Rectal smooth muscle tissue (tissue), 1 donor: ENCODE results near the gene MYOG.

Experiments used
- H3K27ac ChIP-seq: one replicate; pipeline ENCODE4 v1.7.0; 2013; ENCODE audit warnings: low read depth, low read length, inconsistent platforms
- H3K27me3 ChIP-seq: one replicate; pipeline ENCODE4 v1.7.0; 2013; ENCODE audit warnings: low read length; ENCODE audit not compliant: control insufficient read depth, insufficient read depth
- H3K36me3 ChIP-seq: one replicate; pipeline ENCODE4 v1.7.0; 2013; ENCODE audit warnings: low read length; ENCODE audit not compliant: control insufficient read depth, insufficient read depth
- H3K4me1 ChIP-seq: one replicate; pipeline ENCODE4 v1.7.0; 2013; ENCODE audit warnings: low read length; ENCODE audit not compliant: control insufficient read depth, insufficient read depth
- H3K4me3 ChIP-seq: one replicate; pipeline ENCODE4 v1.7.0; 2013; ENCODE audit warnings: low read length
- H3K9ac ChIP-seq: one replicate; pipeline ENCODE4 v1.7.0; 2013; ENCODE audit warnings: low read length

The MYOG gene

DNA sequence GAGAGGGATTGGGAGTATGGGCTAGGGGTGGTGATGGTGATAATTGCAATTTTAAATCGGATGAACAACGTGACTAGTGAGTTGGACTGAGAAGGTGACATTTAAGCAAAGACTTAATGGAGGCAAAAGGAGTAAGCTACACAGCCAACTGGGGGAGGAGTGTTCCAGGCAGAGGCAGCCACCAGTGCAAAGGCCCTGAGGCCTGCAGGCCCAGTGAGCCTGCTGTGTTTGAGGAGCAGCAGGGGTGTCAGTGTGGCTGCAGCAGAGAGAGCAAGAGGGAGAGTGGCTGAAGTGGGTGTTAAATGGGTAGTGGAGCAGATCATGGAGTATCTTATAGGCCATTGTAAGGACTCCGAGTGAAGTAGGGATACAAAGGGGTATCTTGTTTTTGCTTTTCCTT, 18.8 kb downstream of the MYOG start:
- Histone ChIP-seq H3K4me3 (no peak overlapping the region), H3K36me3 (no peaks in the 10 kb centered on the region), H3K27ac (no peak overlapping the region), H3K4me1 (peaks cover 20% of the 10 kb centered on the region), H3K9ac (no peak overlapping the region), H3K27me3 (peaks cover 2% of the 10 kb centered on the region)

DNA sequence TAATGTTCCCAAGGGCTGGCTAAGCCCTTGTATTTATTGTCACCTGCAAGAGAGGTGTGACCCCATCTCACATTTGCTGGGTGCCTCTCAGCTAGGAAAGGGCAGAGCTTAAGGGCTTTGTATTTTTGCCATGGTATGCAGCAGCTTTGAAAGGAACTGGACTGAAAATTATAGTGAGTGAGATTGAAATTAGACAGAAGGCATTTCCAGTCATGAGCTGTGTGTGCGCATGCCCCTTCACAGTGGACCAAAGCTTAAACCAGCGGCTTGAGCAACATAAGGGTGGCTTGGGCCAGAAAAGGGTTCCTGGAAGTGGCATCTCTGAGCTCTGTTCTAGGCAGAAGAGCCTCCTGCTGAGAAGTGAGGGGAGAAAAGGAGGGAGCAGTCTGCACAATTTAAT, 19.8 kb downstream of the MYOG start:
- H3K27ac ChIP-seq = no peak overlapping the region
- H3K4me3 ChIP-seq = no peak overlapping the region
- H3K36me3 ChIP-seq = no peaks in the 10 kb centered on the region
- no peak overlapping the region for H3K9ac ChIP-seq
- peaks cover 20% of the 10 kb centered on the region for H3K4me1 ChIP-seq
- H3K27me3 ChIP-seq = peaks cover 2% of the 10 kb centered on the region

DNA sequence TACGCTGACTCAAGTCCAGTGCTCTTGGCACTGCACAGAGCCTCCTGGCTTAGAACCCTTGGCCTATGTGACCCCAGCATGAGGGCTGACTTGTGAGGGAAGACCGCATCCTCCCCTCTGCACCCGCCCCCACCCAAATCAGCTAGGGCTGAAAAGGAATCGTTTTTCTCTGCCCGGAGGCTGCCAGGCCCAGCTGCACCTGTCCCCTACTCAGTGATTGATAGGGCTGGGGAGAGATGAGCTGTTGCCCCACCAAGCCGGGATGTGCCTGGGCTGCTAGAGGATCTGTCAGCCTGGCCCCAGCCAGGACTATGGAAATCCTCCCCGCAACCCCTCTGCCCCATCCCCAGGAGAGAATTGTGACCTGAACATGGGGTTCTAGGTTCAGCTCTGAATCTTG, 20.6 kb downstream of the MYOG start:
- Histone ChIP-seq H3K4me3 (no peak overlapping the region), H3K27ac (no peak overlapping the region), H3K9ac (no peak overlapping the region), H3K4me1 (peaks cover 20% of the 10 kb centered on the region), H3K36me3 (no peaks in the 10 kb centered on the region), H3K27me3 (peaks cover 2% of the 10 kb centered on the region)

DNA sequence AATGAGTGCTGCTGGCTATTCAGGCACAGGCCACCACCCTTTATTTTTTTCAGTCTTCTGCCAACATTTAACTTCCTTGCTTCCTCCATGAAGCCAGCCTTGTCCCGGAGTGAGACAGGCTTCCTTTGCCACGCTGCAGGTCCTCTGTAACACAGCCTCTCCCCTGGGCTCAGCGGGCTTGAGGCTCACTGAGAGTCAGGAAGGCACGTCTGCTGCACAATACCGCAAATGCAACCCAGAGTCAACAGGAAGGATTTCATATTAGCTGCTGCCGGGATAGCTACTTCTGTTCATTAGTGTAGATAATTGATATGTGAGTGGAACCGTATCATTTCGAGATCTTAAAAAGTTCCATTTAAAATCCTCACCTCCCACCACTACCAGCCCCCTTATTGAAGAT, 22.5 kb downstream of the MYOG start:
- no peaks in the 10 kb centered on the region for H3K36me3 ChIP-seq
- peaks cover 3% of the 10 kb centered on the region for H3K4me1 ChIP-seq

DNA sequence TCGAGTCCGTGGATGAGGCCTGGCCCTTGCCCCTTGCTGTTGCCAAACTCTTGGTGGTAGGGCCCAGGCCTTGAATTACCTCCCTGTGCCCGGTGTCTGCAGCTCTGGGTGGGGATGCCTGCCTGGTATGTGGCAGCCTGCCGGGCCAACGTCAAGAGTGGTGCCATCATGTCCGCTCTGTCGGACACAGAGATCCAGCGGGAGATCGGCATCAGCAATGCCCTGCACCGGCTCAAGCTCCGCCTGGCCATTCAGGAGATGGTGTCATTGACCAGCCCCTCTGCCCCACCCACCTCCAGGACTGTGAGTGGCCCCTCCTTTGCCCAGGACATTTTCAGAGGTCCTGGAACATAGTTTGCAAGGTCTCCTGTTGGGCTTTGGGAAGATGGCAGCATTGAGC, 25.7 kb downstream of the MYOG start:
- H3K27me3 ChIP-seq = peaks cover 2% of the 10 kb centered on the region
- H3K4me1 ChIP-seq = no peaks in the 10 kb centered on the region
- H3K36me3 ChIP-seq = no peaks in the 10 kb centered on the region
- no peak overlapping the region for H3K9ac ChIP-seq
- no peak overlapping the region for H3K27ac ChIP-seq
- H3K4me3 ChIP-seq = no peak overlapping the region

More for the DNA sequence above, 22.5 kb downstream of the MYOG start:
- Histone ChIP-seq H3K9ac (no peak overlapping the region), H3K4me3 (no peak overlapping the region), H3K27me3 (peaks cover 2% of the 10 kb centered on the region), H3K27ac (no peak overlapping the region)

DNA sequence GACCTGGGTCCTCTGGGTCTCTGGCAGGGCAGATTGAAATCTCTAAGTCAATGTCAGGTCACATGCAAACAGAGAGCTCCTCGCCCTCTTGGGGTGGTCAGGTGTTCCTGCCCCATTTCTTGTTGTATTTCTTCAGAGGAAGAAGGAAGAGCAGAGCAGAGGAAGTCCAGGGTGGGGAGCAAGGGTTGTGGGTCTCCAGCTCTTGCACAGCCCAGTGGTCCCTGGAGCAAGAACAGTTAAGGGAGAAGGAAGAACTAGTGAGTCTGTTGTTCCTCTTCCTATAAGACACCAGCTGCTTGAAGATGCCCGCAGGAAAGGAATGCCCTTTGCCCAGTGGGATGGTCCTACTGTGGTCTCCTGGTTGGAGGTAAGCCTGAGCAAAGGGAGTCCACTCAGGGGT, 26.3 kb downstream of the MYOG start:
- Histone ChIP-seq H3K27ac (no peak overlapping the region), H3K4me1 (no peaks in the 10 kb centered on the region), H3K9ac (no peak overlapping the region), H3K27me3 (no peaks in the 10 kb centered on the region), H3K36me3 (no peaks in the 10 kb centered on the region), H3K4me3 (no peak overlapping the region)

DNA sequence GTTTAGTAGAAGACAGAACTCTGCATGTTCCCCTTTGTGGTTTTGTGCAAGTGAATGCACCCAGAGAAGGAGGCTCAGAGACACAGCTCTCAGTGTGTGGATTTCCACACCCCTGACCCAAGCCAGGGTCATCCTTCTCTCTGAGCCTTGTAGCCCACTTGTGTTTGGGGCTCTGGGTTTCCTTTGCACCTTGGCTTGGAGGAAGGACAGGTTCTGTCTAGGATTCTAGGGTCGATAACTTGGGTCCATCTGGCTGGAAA, 27.2 kb downstream of the MYOG start:
- Histone ChIP-seq H3K36me3 (no peaks in the 10 kb centered on the region), H3K9ac (no peak overlapping the region), H3K27ac (no peak overlapping the region), H3K27me3 (no peaks in the 10 kb centered on the region), H3K4me1 (no peaks in the 10 kb centered on the region), H3K4me3 (no peak overlapping the region)

DNA sequence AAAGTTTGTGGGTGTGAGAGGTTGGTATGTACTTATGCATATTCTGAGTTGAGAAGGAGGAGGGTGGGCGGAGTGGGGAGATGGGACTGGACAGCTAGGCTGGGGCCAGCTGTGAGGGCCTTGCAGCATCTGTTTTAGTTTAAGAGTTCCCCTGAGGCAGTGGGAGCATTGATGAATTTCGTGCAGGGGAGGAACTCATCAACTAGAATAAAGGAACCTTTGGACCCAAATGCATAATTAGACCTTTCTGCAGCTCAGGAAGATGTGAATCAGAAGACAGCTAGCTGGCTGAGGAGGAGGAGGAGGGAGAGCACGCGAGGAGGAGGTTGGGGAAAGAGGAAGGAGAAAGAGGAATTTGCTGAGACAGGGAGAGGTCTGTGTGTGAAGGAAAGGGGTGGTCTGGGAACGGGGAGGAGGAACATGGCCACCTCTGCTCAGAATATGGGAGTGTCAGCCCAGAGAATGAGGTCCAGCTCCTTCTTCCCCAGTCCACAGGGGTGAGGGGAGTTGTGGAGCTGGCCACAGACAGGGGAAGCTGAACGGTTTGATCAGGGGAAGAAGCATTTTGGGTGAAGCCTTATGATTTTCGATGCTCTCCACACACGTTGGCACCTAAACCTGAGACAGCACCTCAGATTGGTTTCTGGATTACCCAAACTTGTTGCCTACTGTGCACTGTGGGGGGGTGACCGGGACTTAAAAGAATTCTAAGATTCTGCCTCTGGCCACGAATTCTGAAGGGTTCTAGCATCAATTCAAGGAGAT, 27.7 kb downstream of the MYOG start:
- Histone ChIP-seq H3K36me3 (no peaks in the 10 kb centered on the region), H3K4me3 (no peak overlapping the region), H3K27me3 (no peaks in the 10 kb centered on the region), H3K27ac (no peak overlapping the region), H3K9ac (no peak overlapping the region), H3K4me1 (no peaks in the 10 kb centered on the region)

DNA sequence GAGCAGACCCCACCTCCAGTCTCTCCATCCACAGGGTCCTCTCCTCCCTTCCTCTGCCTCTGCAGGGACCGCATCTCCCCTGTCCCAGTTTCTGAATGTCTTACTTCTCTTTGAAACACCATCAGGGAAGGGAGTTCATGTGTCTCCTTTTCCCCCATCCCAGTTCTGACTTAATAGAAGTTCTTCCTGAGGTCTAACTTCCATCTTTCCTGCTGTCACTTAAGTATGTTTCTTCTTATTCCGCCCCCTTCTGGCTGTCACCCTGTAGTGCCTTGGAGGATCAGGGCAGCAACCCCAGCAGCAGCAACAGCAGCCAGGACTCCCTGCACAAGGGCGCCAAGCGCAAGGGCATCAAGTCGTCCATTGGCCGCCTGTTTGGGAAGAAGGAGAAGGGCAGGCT, 29.3 kb downstream of the MYOG start:
- no peaks in the 10 kb centered on the region for H3K27me3 ChIP-seq
- no peak overlapping the region for H3K4me3 ChIP-seq
- H3K36me3 ChIP-seq = no peaks in the 10 kb centered on the region
- no peak overlapping the region for H3K9ac ChIP-seq
- H3K27ac ChIP-seq = no peak overlapping the region
- H3K4me1 ChIP-seq = no peaks in the 10 kb centered on the region

DNA sequence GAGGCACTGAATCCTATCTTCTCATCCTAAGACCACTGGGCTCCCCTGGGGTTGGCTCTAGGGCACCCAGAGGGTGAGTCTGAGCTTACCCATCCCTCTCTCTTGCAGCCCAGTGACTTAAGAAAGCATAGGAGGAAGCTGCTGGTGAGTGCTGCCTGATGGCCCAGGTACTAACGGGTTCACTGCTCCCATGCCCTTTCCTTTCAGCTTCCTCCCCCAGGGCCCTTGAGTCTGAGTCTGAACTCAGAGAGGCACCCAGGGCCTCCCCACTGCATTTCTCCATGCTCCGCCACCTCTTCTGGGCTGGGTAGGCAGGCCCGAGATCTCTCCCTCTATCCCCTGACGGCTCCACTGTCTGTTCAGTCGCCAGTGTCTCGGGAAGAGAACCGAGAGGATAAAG, 29.8 kb downstream of the MYOG start:
- H3K27ac ChIP-seq = no peak overlapping the region
- no peaks in the 10 kb centered on the region for H3K27me3 ChIP-seq
- no peaks in the 10 kb centered on the region for H3K4me1 ChIP-seq
- no peak overlapping the region for H3K4me3 ChIP-seq
- no peaks in the 10 kb centered on the region for H3K36me3 ChIP-seq
- H3K9ac ChIP-seq = no peak overlapping the region

DNA sequence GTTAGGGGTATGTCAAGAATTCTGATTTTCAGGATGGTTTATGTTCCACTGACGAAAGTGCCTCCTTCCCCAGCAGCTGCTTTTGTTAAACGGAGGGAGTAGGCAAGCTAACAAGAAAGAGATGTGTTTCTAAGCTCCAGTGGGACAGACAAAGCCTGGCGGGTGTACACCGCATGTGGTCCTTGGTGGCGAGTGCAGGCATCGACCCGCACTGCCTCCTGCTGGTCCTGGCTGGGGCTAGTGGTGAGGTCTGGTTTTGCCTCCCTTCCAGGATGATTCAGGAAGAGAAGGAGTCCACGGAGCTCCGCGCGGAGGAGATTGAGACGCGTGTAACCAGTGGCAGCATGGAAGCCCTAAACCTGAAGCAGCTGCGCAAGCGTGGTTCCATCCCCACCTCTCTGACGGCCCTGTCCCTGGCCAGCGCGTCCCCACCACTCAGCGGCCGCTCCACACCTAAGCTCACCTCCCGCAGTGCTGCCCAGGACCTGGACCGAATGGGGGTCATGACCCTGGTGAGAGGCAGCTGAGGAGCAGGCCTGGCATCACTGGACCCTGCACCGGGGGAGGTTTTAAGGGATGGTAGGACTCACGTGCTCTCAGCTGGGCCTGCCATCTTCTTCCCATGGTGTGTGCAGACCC, 30.5 kb downstream of the MYOG start:
- Histone ChIP-seq H3K27me3 (no peaks in the 10 kb centered on the region), H3K4me1 (no peaks in the 10 kb centered on the region), H3K36me3 (no peaks in the 10 kb centered on the region), H3K27ac (no peak overlapping the region), H3K9ac (no peak overlapping the region), H3K4me3 (no peak overlapping the region)

DNA sequence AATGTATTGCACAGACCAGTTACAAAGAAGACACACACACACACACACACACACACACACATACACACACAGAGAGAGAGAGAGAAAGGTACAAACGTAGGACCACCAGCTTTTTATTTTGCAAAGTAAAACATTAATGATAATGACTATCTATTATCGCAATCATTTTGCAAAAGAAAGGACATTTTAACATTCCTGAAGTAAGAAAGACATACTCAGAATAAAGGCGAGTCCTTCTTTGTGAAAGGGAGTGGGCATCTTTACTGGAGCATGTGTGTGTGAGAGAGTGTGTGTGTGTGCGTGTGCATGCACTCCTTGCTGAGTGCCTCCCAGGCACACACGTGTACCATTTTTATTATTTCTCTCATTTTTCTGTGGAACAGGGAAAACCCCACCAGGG, 31.2 kb downstream of the MYOG start:
- Histone ChIP-seq H3K9ac (no peak overlapping the region), H3K4me1 (no peaks in the 10 kb centered on the region)

DNA sequence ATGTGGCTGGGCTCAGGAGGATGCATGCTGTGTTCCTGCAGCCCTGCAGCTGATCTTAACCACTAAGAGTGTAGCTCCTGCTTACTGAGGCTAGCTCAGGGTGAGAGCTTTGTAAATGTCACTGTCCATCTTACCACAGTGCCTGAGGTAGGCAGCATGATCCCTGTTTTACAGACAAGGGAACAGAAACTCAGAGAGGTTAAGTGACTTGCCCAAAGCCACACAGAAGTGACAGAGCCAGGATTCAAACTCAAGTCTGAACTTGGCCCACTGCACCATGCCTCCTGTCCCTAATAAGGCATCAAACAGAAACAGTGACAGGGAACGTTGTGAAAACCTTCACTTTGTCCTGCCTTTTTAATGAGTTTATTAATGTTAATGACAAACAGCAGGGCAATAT, 31.6 kb downstream of the MYOG start:
- H3K4me1 ChIP-seq = no peaks in the 10 kb centered on the region
- H3K4me3 ChIP-seq = no peak overlapping the region
- H3K36me3 ChIP-seq = no peaks in the 10 kb centered on the region

More for the DNA sequence above, 31.2 kb downstream of the MYOG start:
- no peak overlapping the region for H3K4me3 ChIP-seq
- no peak overlapping the region for H3K27ac ChIP-seq
- no peaks in the 10 kb centered on the region for H3K36me3 ChIP-seq
- H3K27me3 ChIP-seq = no peaks in the 10 kb centered on the region

More for the DNA sequence above, 31.6 kb downstream of the MYOG start:
- Histone ChIP-seq H3K9ac (no peak overlapping the region), H3K27ac (no peak overlapping the region), H3K27me3 (no peaks in the 10 kb centered on the region)
